Testis (tissue), 3 donors: ENCODE data around the gene CDH13. TPM values are rescaled to one million over a fixed set of nuclear protein-coding genes. Genes with fewer than 3 reads are reported as not detected.

Experiments
- DNase-seq: peaks from one replicate; pipeline ENCODE4 v3.0.0-alpha.2; 2019
- H3K27ac ChIP-seq, 2 donors: fragments of 200-600 bp; sonication (generic); one replicate each; pipeline ENCODE4 v1.5.1; 2019
- H3K27me3 ChIP-seq: fragments of 200-600 bp; sonication (generic); one replicate; pipeline ENCODE4 v1.5.1; 2019
- H3K36me3 ChIP-seq: fragments of 200-600 bp; sonication (generic); one replicate; pipeline ENCODE4 v1.5.1; 2017; ENCODE audit warnings: low read depth; ENCODE audit errors: missing control alignments
- H3K4me1 ChIP-seq: fragments of 200-600 bp; sonication (generic); one replicate; pipeline ENCODE4 v1.5.1; 2019
- H3K4me3 ChIP-seq, 2 donors: fragments of 200-600 bp; sonication (generic); one replicate each; pipeline ENCODE4 v1.5.1; 2017 to 2019
- H3K9me3 ChIP-seq: fragments of 200-600 bp; sonication (generic); one replicate; pipeline ENCODE4 v1.5.1; 2017
- CTCF ChIP-seq, 3 experiments: fragments of 450-650 bp in 2 of 3; fragments of 200-600 bp in 1 of 3; sonication (generic) in 1 of 3; IDR thresholded peaks; one replicate each; pipeline ENCODE4 v1.5.1; 2016 to 2019; ENCODE audit warnings: antibody characterized with exemption in 3 of 3, mild to moderate bottlenecking in 2 of 3, moderate library complexity in 1 of 3
- POLR2A ChIP-seq: fragments of 450-650 bp; IDR thresholded peaks from one replicate; pipeline ENCODE4 v1.6.1; 2017; ENCODE audit warnings: antibody characterized with exemption, mild to moderate bottlenecking, moderate library complexity
- WGBS, 2 donors: methylation state at CpG; one replicate each; pipeline ENCODE4 v1.1.5; 2018; 5-methylcytosine and 5-hydroxymethylcytosine counted together
- intact Hi-C: fragments of 100-400 bp; cut with DNase I; formaldehyde crosslinking; loops from one replicate; pipeline ENCODE4 v1.15.1; 2023; ENCODE audit warnings: low total_unique reads
- polyA plus RNA-seq: library from polyadenylated mRNA; stranded (reverse); fragments of 350-450 nt; fragmentation: Illumina TruSeq; extraction: RNeasy Lipid Tissue Mini Kit (QIAGEN cat#74804); gene quantifications from one replicate; pipeline ENCODE4 v1.2.3, GENCODE V29; 2014; ENCODE audit warnings: low read depth, low replicate concordance; ENCODE audit not compliant: insufficient read depth
- total RNA-seq, 2 donors: library from RNA; depleted of rRNA; stranded (reverse); fragments of >200 nt; gene quantifications; one replicate each; pipeline ENCODE4 v1.2.3, GENCODE V29; 2016

The CDH13 gene
- total and polyA plus RNA-seq, 3 donors from 2014 or later, result 1.2 to 11.1 (median 2.0) TPM

- 62 to 87% methylated on average over 4 to 6 of the region's 6 CpGs for WGBS, 2 donors
- no peaks in the 10 kb centered on the region for H3K36me3 ChIP-seq
- no peaks in the 10 kb centered on the region for H3K9me3 ChIP-seq
- DNase-seq, result no peak
- H3K4me1 ChIP-seq, result no peaks in the 10 kb centered on the region
- intact Hi-C loops, result no loop called here
- TF ChIP-seq POLR2A, result no peak
- no peak for TF ChIP-seq CTCF (IDR thresholded peaks at IDR 0.05)
- H3K27ac ChIP-seq, result no peak overlapping the region
- H3K27me3 ChIP-seq, result no peaks in the 10 kb centered on the region
- H3K4me3 ChIP-seq, result no peak overlapping the region
Observed at GRCh38 chr16:83227336-83227735, 600.6 kb downstream of the CDH13 start.

- Histone ChIP-seq H3K27me3 (no peaks in the 10 kb centered on the region), H3K36me3 (no peaks in the 10 kb centered on the region), H3K4me1 (no peaks in the 10 kb centered on the region), H3K9me3 (no peaks in the 10 kb centered on the region), H3K27ac (no peak overlapping the region), H3K4me3 (no peak overlapping the region)
- DNase-seq, result no peak
- intact Hi-C loops, result no loop called here
- no peak for TF ChIP-seq POLR2A
- 84 to 95% methylated on average over 5 of the region's 5 CpGs for WGBS, 2 donors
Observed at GRCh38 chr16:83231729-83232128, 605.0 kb downstream of the CDH13 start.

DNA sequence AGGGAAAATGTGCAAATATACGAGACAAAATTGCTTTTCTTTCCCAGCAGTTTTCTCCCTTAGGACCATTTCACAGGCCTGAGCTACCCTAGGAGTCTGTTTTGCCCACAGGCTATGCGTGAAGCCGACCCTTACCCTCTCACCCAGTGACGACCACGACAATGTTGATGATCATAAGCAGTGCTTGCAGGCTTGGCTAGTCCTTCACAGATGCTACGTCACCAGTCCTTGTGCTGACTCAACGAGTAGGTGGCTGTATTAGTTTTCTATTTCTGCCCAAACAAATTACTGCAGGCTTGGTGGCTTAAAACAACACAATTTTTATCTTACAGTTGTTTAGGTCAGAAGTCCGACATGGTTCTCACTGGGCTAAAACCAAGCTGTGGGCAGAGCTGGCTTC, 606.4 kb downstream of the CDH13 start:
- H3K27ac ChIP-seq, result no peak overlapping the region
- H3K4me3 ChIP-seq, result no peak overlapping the region
- H3K36me3 ChIP-seq, result no peaks in the 10 kb centered on the region
- intact Hi-C loops, result no loop called here
- DNase-seq, result no peak
- no peaks in the 10 kb centered on the region for H3K27me3 ChIP-seq
- no peaks in the 10 kb centered on the region for H3K4me1 ChIP-seq
- no peaks in the 10 kb centered on the region for H3K9me3 ChIP-seq
- WGBS, 2 donors, result 61 to 80% methylated on average over 8 of the region's 8 CpGs
- no peak for TF ChIP-seq CTCF (IDR thresholded peaks at IDR 0.05)
- no peak for TF ChIP-seq POLR2A

- Histone ChIP-seq H3K27ac (no peak overlapping the region), H3K27me3 (no peaks in the 10 kb centered on the region), H3K9me3 (no peaks in the 10 kb centered on the region), H3K4me3 (no peak overlapping the region), H3K36me3 (no peaks in the 10 kb centered on the region), H3K4me1 (no peaks in the 10 kb centered on the region)
- DNase-seq, result no peak
- intact Hi-C loops, result no loop called here
- TF ChIP-seq CTCF (IDR thresholded peaks at IDR 0.05), result no peak
- no peak for TF ChIP-seq POLR2A
- 52 to 56% methylated on average over 6 of the region's 6 CpGs for WGBS, 2 donors
Observed at GRCh38 chr16:83238949-83239691, 612.4 kb downstream of the CDH13 start.

- H3K4me1 ChIP-seq, result no peaks in the 10 kb centered on the region
- WGBS, 2 donors, result 74 to 85% methylated on average over 2 of the region's 2 CpGs
- no peak overlapping the region for H3K27ac ChIP-seq
- H3K9me3 ChIP-seq, result no peaks in the 10 kb centered on the region
- H3K4me3 ChIP-seq, result no peak overlapping the region
- no peaks in the 10 kb centered on the region for H3K36me3 ChIP-seq
- DNase-seq, result no peak
- intact Hi-C loops, result no loop called here
- no peak for TF ChIP-seq CTCF (IDR thresholded peaks at IDR 0.05)
- H3K27me3 ChIP-seq, result no peaks in the 10 kb centered on the region
Observed at GRCh38 chr16:83244057-83244456, 617.3 kb downstream of the CDH13 start.
